OCI-LY7 (cell line): ENCODE measurements around the gene CDK17. TPM values are rescaled to one million over a fixed set of nuclear protein-coding genes. Genes with fewer than 3 reads are reported as not detected.

Source experiments
- BruUV-seq: library from RNA; stranded (reverse); fragments of 400-500 nt; replicated peaks from 2 replicates; lab custom pipeline; 2021; lab: Mats Ljungman, UMichigan
- CTCF ChIA-PET: fragments of 300-600 bp; sonication (Branson Sonifier 250); formaldehyde crosslinking; loops from one replicate; lab custom pipeline; 2022; ENCODE audit warnings: antibody characterized with exemption; ENCODE audit not compliant: unreplicated experiment; lab: Charles Lee
- POLR2A ChIA-PET: fragments of 300-600 bp; sonication (Branson Sonifier 250); formaldehyde crosslinking; loops from one replicate; lab custom pipeline; 2022; ENCODE audit warnings: antibody characterized with exemption; lab: Charles Lee
- DNase-seq: peaks from one replicate; pipeline ENCODE4 v3.0.0-alpha.2; 2015; ENCODE audit warnings: low spot score
- H2AFZ ChIP-seq: fragments of 200-600 bp; sonication (generic), shearing (Covaris generic); 2 replicates; pipeline ENCODE4 v1.6.1; 2014; ENCODE audit warnings: mild to moderate bottlenecking, antibody characterized with exemption, low read length, moderate library complexity
- H3K27ac ChIP-seq: fragments of 200-600 bp; sonication (generic); 2 replicates; pipeline ENCODE4 v1.5.1; 2014; ENCODE audit warnings: mixed run types, low read depth, mild to moderate bottlenecking, moderate library complexity, low read length, inconsistent platforms; ENCODE audit not compliant: poor library complexity, severe bottlenecking
- H3K36me3 ChIP-seq: fragments of 200-600 bp; sonication (generic); 2 replicates; pipeline ENCODE4 v1.6.1; 2014; ENCODE audit warnings: mild to moderate bottlenecking, antibody characterized with exemption, low read length, moderate library complexity, mixed read lengths; ENCODE audit not compliant: insufficient read depth
- H3K4me1 ChIP-seq: fragments of 200-600 bp; sonication (generic); 2 replicates; pipeline ENCODE4 v1.5.1; 2014; ENCODE audit warnings: mild to moderate bottlenecking, low read length; ENCODE audit not compliant: insufficient read depth, poor library complexity, severe bottlenecking
- H3K4me2 ChIP-seq: fragments of 200-600 bp; sonication (generic); 2 replicates; pipeline ENCODE4 v1.6.1; 2014; ENCODE audit warnings: mild to moderate bottlenecking, low read length
- H3K4me3 ChIP-seq: fragments of 200-600 bp; sonication (generic); 2 replicates; pipeline ENCODE4 v1.5.1; 2014; ENCODE audit warnings: mild to moderate bottlenecking, low read depth, low read length; ENCODE audit not compliant: poor library complexity, severe bottlenecking
- H3K79me2 ChIP-seq: fragments of 200-600 bp; sonication (generic); 2 replicates; pipeline ENCODE4 v1.6.1; 2016; ENCODE audit warnings: low read depth, mild to moderate bottlenecking, low read length, moderate library complexity, mixed read lengths; ENCODE audit not compliant: insufficient read depth
- H3K9me2 ChIP-seq: fragments of 200-600 bp; sonication (generic); 2 replicates; pipeline ENCODE4 v1.6.1; 2016; ENCODE audit warnings: mild to moderate bottlenecking, low read length, mixed read lengths; ENCODE audit not compliant: insufficient read depth
- H3K9me3 ChIP-seq: fragments of 200-600 bp; sonication (generic); 2 replicates; pipeline ENCODE4 v1.6.1; 2014; ENCODE audit warnings: mild to moderate bottlenecking, mixed run types, low read length, mixed read lengths
- H4K20me1 ChIP-seq: fragments of 200-600 bp; sonication (generic); 2 replicates; pipeline ENCODE4 v1.6.1; 2014; ENCODE audit warnings: mild to moderate bottlenecking, antibody characterized with exemption, low read length, moderate library complexity, mixed read lengths; ENCODE audit not compliant: insufficient read depth
- CTCF ChIP-seq: fragments of 200-600 bp; sonication (generic); conservative IDR thresholded peaks from 2 replicates; pipeline ENCODE4 v1.5.1; 2014; ENCODE audit warnings: mild to moderate bottlenecking, antibody characterized with exemption, low read length, moderate library complexity, mixed read lengths
- EZH2phosphoT487 ChIP-seq: fragments of 200-600 bp; sonication (generic); IDR thresholded peaks from 2 replicates; pipeline ENCODE4 v1.6.1; 2018; ENCODE audit warnings: low read depth, borderline replicate concordance, mild to moderate bottlenecking, mixed run types, antibody characterized with exemption, low read length, moderate library complexity, mixed read lengths
- intact Hi-C: fragments of 100-400 bp; cut with micrococcal nuclease; formaldehyde crosslinking; loops from one replicate; pipeline ENCODE4 v1.10.0; 2022; ENCODE audit not compliant: unreplicated experiment
- total RNA-seq, 2 experiments: library from RNA; depleted of rRNA in 1 of 2; stranded (reverse); fragments of >200 nt in 1 of 2; shearing (Covaris generic) in 1 of 2; gene quantifications; 2 replicates each; pipeline ENCODE4 v1.2.3, GENCODE V29; 2014 to 2022

The CDK17 gene
- total RNA-seq, 2 experiments from 2014 or later: 34.5 to 43.4 TPM

DNA sequence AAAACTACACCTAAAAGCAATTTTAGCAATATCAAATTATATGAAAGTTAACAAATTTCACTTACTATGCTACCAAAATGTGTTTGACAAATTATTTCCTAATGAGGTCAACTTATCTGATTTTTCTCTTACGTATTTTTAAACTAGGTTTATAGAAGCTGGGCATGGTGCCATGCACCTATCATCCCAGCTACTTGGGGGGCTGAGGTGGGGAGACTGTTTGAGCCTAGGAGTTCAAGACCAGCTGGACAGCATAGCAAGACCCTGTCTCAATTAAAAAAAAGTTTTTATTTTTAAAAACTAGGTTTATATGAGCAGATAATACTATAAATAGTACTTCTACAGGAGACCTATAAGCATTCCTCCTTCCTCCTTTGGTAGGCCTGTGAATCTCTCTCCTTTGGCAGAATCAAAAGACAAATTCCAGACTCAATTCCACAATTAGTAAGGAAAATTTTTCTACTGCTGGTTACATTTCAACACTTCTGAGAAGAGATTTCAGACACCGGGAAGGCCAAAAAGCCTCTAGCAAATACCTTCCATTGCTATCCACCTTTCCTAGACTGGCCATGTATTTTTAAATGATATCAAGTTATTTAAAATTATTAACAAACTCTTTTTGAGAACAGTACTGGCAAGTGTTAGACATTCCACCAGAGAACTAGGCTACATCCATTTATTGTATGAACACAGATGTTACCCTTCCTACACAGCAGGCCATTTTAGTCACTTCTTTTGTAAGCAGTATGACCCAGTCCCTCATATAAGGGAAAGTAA lies 34.4 kb downstream of the CDK17 start:
- Histone ChIP-seq H3K4me2 (no peak overlapping the region), H3K36me3 (no peaks in the 10 kb centered on the region; the same call in 1 of the 2 replicates), H3K9me2 (no peaks in the 10 kb centered on the region), H3K27ac (no peak overlapping the region), H3K9me3 (no peaks in the 10 kb centered on the region), H3K4me3 (no peak overlapping the region), H2AFZ (no peak overlapping the region), H3K79me2 (peaks cover 95% of the 10 kb centered on the region), H3K4me1 (peaks cover 20% of the 10 kb centered on the region), H4K20me1 (0 out of 2 replicates have a peak, but pooled peaks cover 5% of the 10 kb centered on the region)
- BruUV-seq: no TSS peak
- intact Hi-C loops: no loop called here
- DNase-seq: no peak
- ChIA-PET CTCF (no interaction called here), POLR2A (interaction anchor here (0.8 to 1.4 kb wide), 2 partner anchors 8 to 10 kb away, joined by 3 read pairs; no protein-coding TSS in a partner anchor)
- TF ChIP-seq EZH2phosphoT487: no peak
- TF ChIP-seq CTCF: no peak

DNA sequence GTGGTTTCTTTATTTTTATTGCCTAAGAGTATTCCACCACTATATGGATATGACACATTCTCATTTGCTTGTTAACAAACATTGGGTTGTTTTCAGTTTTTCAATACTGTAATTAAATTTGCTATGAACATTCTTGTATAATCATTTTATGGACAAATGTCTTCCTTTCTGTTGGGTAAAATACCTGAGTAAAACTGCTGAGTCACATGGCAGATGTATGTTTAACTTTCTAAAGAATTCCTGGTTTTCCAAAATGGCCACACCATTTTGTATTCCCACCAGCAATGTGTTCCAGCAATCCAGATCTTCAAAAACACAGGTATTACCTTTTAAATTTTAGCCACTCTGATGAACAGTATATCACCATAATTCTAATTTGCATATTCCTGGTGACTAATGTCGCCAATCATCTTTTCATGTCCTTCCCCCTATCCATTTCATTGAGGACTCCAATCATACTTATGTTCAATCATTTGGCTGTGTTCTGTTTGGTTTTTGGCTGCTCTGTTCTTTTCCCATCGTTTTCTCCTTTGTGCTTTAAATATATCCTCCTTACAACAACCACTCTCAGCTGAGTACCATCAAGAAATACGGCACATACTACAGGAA lies 36.0 kb downstream of the CDK17 start:
- CTCF ChIA-PET: no interaction called here
- Histone ChIP-seq H3K4me2 (no peak overlapping the region), H3K27ac (no peak overlapping the region), H3K9me2 (no peaks in the 10 kb centered on the region), H3K4me1 (peaks cover 22% of the 10 kb centered on the region), H3K79me2 (peaks cover 95% of the 10 kb centered on the region), H3K4me3 (no peak overlapping the region), H4K20me1 (peaks cover 11% of the 10 kb centered on the region; the same call in 1 of the 2 replicates), H3K36me3 (no peaks in the 10 kb centered on the region; the same call in 1 of the 2 replicates), H2AFZ (no peak overlapping the region), H3K9me3 (no peaks in the 10 kb centered on the region)
- POLR2A ChIA-PET: interaction anchor here (0.6 kb wide), 1 partner anchor 9 kb away, joined by 4 read pairs; no protein-coding TSS in a partner anchor
- no peak for TF ChIP-seq CTCF
- TF ChIP-seq EZH2phosphoT487: no peak
- BruUV-seq: no TSS peak
- intact Hi-C loops: no loop called here
- DNase-seq: no peak
